Transverse colon (tissue), 4 donors: ENCODE measurements around the gene C11orf87. TPM values are rescaled to one million over a fixed set of nuclear protein-coding genes. Genes with fewer than 3 reads are reported as not detected.

Experiments used
- DNase-seq: peaks from one replicate; pipeline ENCODE4 v3.0.0-alpha.2; 2019
- H3K27ac ChIP-seq, 4 donors: fragments of 200-600 bp; sonication (generic); 2 replicates each; pipeline ENCODE4 v1.5.1; 2016 to 2018; ENCODE audit warnings: inconsistent platforms in 4 of 4
- H3K27me3 ChIP-seq: fragments of 200-600 bp; sonication (generic); 2 replicates; pipeline ENCODE4 v1.5.1; 2017; ENCODE audit warnings: inconsistent platforms
- H3K36me3 ChIP-seq, 4 donors: fragments of 200-600 bp; sonication (generic); 2 replicates each; pipeline ENCODE4 v1.5.1; 2017 to 2019; ENCODE audit warnings: inconsistent platforms in 4 of 4
- H3K4me1 ChIP-seq, 4 donors: fragments of 200-600 bp; sonication (generic); 2 replicates each; pipeline ENCODE4 v1.5.1; 2017 to 2020; ENCODE audit warnings: inconsistent platforms in 4 of 4
- H3K4me3 ChIP-seq, 4 donors: fragments of 200-600 bp; sonication (generic); 1 replicate in 1 of 4; 2 replicates in 3 of 4; pipeline versions ENCODE4 v1.5.1 to v1.6.1; 2017 to 2019; ENCODE audit warnings: inconsistent platforms in 4 of 4
- H3K9me3 ChIP-seq, 2 donors: fragments of 200-600 bp; sonication (generic); 2 replicates each; pipeline ENCODE4 v1.5.1; 2017 to 2019; ENCODE audit warnings: inconsistent platforms in 2 of 2
- EP300 ChIP-seq: sonication (generic); formaldehyde crosslinking; IDR thresholded peaks from one replicate; pipeline ENCODE4 v1.6.1; 2017; ENCODE audit warnings: antibody characterized with exemption, low read depth
- POLR2A ChIP-seq: fragments of 450-650 bp; IDR thresholded peaks from one replicate; pipeline ENCODE4 v1.6.1; 2016; ENCODE audit warnings: antibody characterized with exemption, mild to moderate bottlenecking, moderate library complexity
- POLR2AphosphoS5 ChIP-seq, 3 donors: sonication (generic); formaldehyde crosslinking; IDR thresholded peaks; one replicate each; pipeline ENCODE4 v1.6.1; 2016; ENCODE audit warnings: antibody characterized with exemption in 3 of 3
- WGBS, 2 donors: methylation state at CpG; one replicate each; pipeline ENCODE4 v1.1.5; 2018; ENCODE audit warnings: low coverage in 1 of 2; 5-methylcytosine and 5-hydroxymethylcytosine counted together
- in situ Hi-C, 4 donors: fragments of 200-750 bp; cut with MboI; loops; one replicate each; pipeline versions ENCODE4 v1.15.0 to v1.15.1; 2017; ENCODE audit warnings: low sequenced_read_pairs in 3 of 4, low pct_ligation_motif_present in 1 of 4, low pct_unique_long_range_greater_than_20kb in 1 of 4
- intact Hi-C: fragments of 100-400 bp; cut with DNase I; formaldehyde crosslinking; loops from one replicate; pipeline ENCODE4 v1.15.1; 2023; ENCODE audit warnings: low total_unique reads
- total RNA-seq, 4 donors: library from RNA; depleted of rRNA; stranded (reverse); fragments of >200 nt; gene quantifications; one replicate each; pipeline ENCODE4 v1.1.0, GENCODE V29; 2016
- TF ChIP-seq, protein P1 (sequence below), 5 experiments: fragments of 200-600 bp in 3 of 5; fragments of 450-650 bp in 2 of 5; sonication (generic) in 3 of 5; IDR thresholded peaks; 1 replicate in 2 of 5; 2 replicates in 3 of 5; pipeline ENCODE4 v1.5.1; 2016 to 2017; ENCODE audit warnings: antibody characterized with exemption in 5 of 5, inconsistent platforms in 3 of 5, mild to moderate bottlenecking in 2 of 5, moderate library complexity in 1 of 5

C11orf87 gene
- total RNA-seq: not detected

DNA sequence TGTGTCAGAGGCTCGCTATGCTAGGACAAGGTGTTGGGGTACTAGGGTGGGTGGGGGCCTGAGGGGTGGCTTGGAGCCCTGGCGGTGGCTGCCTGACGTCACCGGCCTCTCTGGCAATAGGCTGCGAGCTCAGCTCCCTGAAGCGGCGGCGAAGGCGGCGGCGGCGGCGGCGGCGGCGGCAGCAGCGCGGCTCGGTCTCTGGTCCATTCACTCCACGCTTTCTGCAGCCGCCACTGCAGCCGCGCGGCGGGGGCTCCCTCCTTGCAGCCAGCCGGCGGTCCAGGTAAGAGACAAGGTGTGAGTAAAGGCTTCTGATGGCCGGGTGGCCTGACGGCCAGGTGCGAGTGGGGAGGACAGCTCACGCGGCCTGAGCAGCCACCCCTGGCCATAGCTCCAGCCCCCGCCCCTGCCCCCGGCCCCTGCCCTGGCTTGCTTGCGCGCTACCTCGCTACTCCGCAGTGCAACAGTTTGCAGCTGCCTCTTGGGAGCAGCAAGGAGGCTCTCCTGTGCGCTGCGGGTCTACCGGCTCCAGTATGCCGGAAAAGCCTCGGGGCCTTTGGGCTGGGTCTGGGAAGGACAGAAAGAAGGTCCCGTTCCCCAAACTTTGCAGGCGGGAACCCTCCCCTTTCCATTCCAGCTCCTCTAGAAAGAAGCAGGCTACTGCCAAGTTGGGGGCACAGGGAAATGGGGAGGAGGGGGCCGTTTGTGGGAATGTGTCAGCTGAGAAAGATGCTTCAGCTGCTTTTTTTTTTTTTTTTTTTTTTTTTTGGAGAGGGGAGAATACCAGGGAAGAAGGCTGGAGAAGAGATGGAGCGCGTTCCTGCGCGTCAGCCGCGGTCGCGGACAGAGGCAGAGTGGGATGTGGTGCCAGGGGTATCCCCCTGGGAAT, at the start of gene C11orf87:
C11orf87 (plus strand) TSS at position 210 of the 889 bp plus-strand sequence. CDS start 1,444 bp downstream, outside the sequence.
- no peaks in the 10 kb centered on the region for H3K36me3 ChIP-seq
- in situ Hi-C loops: no loop called here
- intact Hi-C loops: no loop called here
- peak within 1 kb of the TSS in 1 of 4 donors; percentile 8 for H3K4me3 ChIP-seq
- H3K4me1 ChIP-seq: peaks cover 0 to 6% (median 0%) of the 10 kb centered on the region in 4 donors
- no peak for TF ChIP-seq EP300
- TF ChIP-seq, protein P1, sequence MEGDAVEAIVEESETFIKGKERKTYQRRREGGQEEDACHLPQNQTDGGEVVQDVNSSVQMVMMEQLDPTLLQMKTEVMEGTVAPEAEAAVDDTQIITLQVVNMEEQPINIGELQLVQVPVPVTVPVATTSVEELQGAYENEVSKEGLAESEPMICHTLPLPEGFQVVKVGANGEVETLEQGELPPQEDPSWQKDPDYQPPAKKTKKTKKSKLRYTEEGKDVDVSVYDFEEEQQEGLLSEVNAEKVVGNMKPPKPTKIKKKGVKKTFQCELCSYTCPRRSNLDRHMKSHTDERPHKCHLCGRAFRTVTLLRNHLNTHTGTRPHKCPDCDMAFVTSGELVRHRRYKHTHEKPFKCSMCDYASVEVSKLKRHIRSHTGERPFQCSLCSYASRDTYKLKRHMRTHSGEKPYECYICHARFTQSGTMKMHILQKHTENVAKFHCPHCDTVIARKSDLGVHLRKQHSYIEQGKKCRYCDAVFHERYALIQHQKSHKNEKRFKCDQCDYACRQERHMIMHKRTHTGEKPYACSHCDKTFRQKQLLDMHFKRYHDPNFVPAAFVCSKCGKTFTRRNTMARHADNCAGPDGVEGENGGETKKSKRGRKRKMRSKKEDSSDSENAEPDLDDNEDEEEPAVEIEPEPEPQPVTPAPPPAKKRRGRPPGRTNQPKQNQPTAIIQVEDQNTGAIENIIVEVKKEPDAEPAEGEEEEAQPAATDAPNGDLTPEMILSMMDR (IDR thresholded peaks at IDR 0.05): no peak
- no peak for TF ChIP-seq POLR2AphosphoS5 (IDR thresholded peaks at IDR 0.05)
- TF ChIP-seq POLR2A: no peak
- peaks cover 49% of the 10 kb centered on the region for H3K27me3 ChIP-seq
- H3K27ac ChIP-seq: no peak within 1 kb of the TSS
- 0 to 11% methylated on average over 4 to 44 of the region's 54 CpGs for WGBS, 2 donors
- DNase-seq: no peak
- H3K9me3 ChIP-seq: no peaks in the 10 kb centered on the region

DNA sequence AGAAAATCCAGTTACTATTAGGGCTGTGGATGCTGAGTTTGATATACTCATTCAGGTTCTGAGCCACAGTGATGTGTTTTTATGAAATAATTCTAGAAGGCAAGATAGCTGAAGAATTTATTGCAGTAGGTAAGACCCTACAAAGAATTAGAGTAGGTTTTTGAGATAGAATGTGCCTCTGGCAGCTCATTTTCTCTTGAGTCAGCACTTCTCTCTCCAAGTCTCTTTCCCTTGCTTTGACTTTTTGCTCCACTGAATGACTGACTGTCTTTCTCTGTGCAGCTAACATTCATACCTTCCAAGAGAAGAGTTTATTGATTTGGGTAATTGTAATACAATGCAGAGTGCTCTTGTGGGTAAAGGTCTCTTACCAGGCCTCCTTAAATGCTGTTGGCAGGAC, 48.0 kb upstream of the C11orf87 start:
- H3K4me1 ChIP-seq: no peaks in the 10 kb centered on the region
- intact Hi-C loops: no loop called here
- no peak overlapping the region for H3K4me3 ChIP-seq
- no peak for DNase-seq
- H3K27ac ChIP-seq: no peak overlapping the region
- H3K36me3 ChIP-seq: no peaks in the 10 kb centered on the region
- TF ChIP-seq POLR2A: no peak
- no peak for TF ChIP-seq EP300
- TF ChIP-seq, protein P1 (IDR thresholded peaks at IDR 0.05): no peak
- no peak for TF ChIP-seq POLR2AphosphoS5 (IDR thresholded peaks at IDR 0.05)
- in situ Hi-C loops: no loop called here
- H3K27me3 ChIP-seq: no peaks in the 10 kb centered on the region
- peaks cover 0 to 4% of the 10 kb centered on the region in 2 donors for H3K9me3 ChIP-seq

GRCh38 chr11:109374441-109374840, 47.5 kb upstream of the C11orf87 start:
- no peak overlapping the region for H3K27ac ChIP-seq
- intact Hi-C loops: no loop called here
- TF ChIP-seq POLR2A (no peak), EP300 (no peak), POLR2AphosphoS5 (IDR thresholded peaks at IDR 0.05) (no peak)
- TF ChIP-seq, protein P1 (IDR thresholded peaks at IDR 0.05): no peak

GRCh38 chr11:109377039-109377742, 44.8 kb upstream of the C11orf87 start:
- H3K27ac ChIP-seq: no peak overlapping the region
- intact Hi-C loops: no loop called here
- 60 to 100% methylated on average over 1 to 4 of the region's 4 CpGs for WGBS, 2 donors
- in situ Hi-C loops: no loop called here
- H3K9me3 ChIP-seq: no peaks in the 10 kb centered on the region
- no peaks in the 10 kb centered on the region for H3K27me3 ChIP-seq
- H3K4me1 ChIP-seq: no peaks in the 10 kb centered on the region
- H3K36me3 ChIP-seq: no peaks in the 10 kb centered on the region
- H3K4me3 ChIP-seq: no peak overlapping the region
- TF ChIP-seq EP300: no peak
- no peak for TF ChIP-seq POLR2AphosphoS5 (IDR thresholded peaks at IDR 0.05)
- no peak for TF ChIP-seq POLR2A
- TF ChIP-seq, protein P1 (IDR thresholded peaks at IDR 0.05): no peak
- no peak for DNase-seq

More at GRCh38 chr11:109374441-109374840, 47.5 kb upstream of the C11orf87 start:
- Histone ChIP-seq H3K36me3 (no peaks in the 10 kb centered on the region), H3K9me3 (peaks cover 0 to 4% of the 10 kb centered on the region in 2 donors), H3K4me3 (no peak overlapping the region), H3K27me3 (no peaks in the 10 kb centered on the region), H3K4me1 (no peaks in the 10 kb centered on the region)
- DNase-seq: no peak
- 71 to 76% methylated on average over 2 to 4 of the region's 4 CpGs for WGBS, 2 donors
- in situ Hi-C loops: no loop called here
